AG20443 (cell line): Measurements from ENCODE around the gene MRC2.
A peak's percentile ranks its signal among the peaks of the same experiment; 100 is the strongest.
"Not testable (repeated sequence)": the region's sequence is repeated elsewhere in the genome, so short reads cannot be mapped to it uniquely, and the experiment has no call there.

ENCODE experiments used
- DNase-seq: peaks from one replicate; pipeline ENCODE4 v3.0.0; 2012; ENCODE audit warnings: low spot score, mixed read lengths

The MRC2 gene

DNA sequence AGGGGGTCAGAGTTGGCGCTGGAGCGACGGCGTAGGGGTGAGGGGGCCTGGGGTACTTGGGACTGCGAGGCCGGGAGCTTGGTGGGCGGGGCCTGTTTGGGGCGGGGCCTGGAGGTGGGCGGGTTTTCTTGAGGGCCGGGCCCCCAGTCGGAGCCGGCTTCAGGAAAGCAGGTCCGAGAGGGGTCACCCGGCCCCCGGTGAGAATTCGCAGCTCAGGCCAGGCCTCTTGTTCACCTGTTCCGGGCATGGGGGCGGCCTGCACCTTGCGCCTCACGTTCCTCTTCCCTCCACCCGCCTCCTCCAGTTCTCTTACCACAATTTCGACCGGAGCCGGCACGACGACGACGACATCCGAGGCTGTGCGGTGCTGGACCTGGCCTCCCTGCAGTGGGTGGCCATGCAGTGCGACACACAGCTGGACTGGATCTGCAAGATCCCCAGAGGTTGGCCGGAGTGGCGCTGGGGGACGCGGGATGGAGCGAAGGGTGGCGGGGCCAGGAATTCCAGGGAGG, 52.5 kb downstream of the MRC2 start:
- no peak for DNase-seq

DNA sequence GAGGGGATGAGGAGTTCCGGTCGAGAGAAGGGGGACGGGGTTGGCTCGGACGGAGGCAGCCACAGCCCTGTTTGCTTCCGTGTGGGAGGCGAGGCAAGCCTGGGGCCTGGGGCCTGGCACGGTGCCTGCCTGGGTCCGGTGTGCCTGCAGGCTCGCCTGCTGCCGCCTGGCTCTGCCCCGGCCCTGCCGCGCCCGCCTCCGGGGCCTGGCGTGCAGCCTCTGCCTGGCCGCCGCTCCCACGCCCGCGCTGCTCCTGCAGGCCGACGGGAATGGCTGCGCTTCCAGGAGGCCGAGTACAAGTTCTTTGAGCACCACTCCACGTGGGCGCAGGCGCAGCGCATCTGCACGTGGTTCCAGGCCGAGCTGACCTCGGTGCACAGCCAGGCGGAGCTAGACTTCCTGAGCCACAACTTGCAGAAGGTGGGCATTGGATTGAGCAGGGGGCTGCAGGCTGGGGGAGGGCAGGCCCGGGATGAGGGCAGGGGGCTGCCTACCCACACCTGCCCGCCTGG, 53.1 kb downstream of the MRC2 start:
- DNase-seq: no peak

DNA sequence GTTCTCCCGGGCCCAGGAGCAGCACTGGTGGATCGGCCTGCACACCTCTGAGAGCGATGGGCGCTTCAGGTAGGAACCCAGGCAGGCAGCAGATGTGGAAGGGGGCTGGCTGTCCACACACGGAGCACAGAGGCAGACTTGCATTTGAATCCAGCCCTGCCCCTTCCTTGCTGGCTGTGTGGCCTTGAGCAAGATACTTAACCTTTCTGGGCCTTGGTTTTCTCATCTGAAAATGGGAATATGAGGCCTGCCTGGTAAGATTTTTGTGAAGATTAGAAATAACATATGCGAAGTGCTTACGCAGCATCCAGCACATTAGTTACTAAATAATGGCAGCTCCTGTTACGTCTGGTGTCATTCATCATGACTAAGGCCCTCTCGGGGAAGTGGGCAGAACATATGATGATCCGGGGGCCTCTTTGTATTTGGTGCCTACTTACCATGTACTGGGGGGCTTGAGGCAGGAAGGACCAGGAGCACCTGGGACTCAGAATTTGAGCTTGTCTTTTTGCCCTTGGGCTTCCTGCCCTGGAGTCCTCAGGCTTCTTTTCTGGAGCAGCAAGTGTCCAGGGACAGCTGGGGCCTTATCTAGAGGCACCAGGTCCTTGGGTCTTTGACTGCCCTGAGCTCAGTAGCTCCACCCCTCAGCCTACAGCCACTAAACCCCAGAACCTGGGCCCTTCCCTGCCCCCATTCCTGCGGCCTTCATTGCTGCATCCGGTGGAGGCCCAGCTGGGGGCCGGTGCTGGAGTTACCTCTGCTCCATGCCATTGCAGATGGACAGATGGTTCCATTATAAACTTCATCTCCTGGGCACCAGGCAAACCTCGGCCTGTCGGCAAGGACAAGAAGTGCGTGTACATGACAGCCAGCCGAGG, 53.8 kb downstream of the MRC2 start:
- DNase-seq: no peak

DNA sequence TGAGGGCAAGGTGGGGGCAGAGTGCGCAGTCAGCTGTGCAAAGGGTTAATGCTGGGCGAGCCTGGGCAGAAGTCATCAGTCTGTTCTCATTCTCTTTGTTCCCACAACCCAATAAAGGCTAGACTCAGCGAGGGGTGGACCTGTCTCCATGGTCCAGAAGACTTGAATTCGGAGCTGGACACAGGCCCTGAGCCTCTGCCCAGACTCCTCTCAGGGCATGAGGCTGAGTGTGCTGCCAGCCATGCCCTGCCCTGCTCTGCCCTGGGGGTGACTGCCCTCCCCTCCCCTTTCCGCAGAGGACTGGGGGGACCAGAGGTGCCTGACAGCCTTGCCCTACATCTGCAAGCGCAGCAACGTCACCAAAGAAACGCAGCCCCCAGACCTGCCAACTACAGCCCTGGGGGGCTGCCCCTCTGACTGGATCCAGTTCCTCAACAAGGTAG, 54.5 kb downstream of the MRC2 start:
- DNase-seq: no peak

DNA sequence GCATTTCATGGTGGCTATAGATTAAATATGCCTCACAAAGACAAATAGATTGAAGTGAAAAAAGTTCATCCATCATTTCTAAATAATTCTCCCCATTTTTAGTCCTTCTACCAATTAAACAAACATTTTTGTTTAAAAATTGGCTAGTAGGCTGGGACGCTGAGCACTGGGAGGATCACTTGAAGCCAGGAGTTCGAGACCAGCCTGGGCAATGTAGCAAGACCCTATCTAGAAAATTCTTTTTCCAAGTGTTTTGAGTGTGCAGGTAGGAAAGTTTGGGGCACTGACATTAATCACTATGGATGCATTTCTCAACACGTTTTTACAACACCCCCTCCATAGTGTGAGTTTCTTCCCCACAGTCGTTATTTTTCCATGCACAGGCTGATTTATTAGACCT, 56.7 kb downstream of the MRC2 start:
- DNase-seq: no peak

DNA sequence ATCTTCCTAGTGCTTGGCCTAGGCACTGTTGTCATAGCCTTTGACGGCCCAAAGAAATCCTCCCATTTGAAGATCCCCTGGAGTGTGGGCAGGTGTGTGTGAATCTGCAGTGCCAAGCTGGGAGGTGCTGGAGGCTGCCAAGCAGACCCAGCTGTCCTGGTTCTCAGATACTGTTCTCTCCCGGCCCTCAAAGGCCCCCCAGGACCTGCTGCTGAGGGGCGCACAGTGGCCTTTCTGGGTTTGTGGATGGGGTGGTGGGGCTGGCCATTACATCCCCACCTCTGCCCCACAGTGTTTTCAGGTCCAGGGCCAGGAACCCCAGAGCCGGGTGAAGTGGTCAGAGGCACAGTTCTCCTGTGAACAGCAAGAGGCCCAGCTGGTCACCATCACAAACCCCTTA, 60.5 kb downstream of the MRC2 start:
- no peak for DNase-seq

DNA sequence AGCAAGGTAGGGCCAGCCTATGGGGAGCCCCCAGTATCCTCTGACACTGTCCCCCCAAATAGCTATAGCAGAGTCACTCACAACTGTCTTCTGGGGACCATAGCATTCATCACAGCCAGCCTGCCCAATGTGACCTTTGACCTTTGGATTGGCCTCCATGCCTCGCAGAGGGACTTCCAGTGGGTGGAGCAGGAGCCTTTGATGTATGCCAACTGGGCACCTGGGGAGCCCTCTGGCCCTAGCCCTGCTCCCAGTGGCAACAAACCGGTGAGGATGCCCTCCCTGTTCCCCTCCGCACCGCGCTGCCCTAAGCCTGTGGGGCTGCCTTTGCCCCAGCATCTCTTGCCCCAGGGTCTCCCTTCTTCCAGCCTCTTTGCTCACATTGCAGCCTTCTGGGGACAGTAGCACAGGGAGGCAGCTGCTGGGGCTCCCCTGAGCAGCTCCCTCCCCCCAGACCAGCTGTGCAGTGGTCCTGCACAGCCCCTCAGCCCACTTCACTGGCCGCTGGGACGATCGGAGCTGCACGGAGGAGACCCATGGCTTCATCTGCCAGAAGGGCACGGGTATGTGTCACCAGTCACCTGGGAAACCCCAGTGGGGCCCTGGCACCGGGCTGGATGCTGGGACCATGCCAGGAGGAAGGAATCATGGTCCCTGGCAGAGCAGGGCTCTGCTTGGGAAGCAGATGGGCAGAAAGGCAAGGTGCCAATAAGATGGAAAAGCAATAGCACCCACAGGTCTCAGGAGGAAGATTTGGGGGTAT, 61.1 kb downstream of the MRC2 start:
- DNase-seq: no peak

DNA sequence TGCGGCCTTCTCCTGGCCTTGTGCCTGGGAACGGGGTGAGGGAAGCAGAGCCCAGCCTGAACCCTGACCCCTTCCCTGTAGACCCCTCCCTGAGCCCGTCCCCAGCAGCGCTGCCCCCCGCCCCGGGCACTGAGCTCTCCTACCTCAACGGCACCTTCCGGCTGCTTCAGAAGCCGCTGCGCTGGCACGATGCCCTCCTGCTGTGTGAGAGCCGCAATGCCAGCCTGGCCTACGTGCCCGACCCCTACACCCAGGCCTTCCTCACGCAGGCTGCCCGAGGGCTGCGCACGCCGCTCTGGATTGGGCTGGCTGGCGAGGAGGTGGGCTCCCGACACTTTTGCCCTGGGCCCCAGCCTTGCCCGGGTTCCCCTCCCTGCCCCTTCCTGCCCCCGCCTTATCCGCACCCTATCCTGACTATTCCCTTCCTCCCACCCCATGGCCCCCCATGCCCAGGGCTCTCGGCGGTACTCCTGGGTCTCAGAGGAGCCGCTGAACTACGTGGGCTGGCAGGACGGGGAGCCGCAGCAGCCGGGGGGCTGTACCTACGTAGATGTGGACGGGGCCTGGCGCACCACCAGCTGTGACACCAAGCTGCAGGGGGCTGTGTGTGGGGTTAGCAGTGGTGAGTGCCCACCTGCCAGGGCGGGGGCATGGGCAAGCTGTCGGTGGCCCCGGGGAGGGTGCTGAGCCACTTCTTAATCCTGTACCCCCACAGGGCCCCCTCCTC, 62.1 kb downstream of the MRC2 start:
- no peak for DNase-seq

DNA sequence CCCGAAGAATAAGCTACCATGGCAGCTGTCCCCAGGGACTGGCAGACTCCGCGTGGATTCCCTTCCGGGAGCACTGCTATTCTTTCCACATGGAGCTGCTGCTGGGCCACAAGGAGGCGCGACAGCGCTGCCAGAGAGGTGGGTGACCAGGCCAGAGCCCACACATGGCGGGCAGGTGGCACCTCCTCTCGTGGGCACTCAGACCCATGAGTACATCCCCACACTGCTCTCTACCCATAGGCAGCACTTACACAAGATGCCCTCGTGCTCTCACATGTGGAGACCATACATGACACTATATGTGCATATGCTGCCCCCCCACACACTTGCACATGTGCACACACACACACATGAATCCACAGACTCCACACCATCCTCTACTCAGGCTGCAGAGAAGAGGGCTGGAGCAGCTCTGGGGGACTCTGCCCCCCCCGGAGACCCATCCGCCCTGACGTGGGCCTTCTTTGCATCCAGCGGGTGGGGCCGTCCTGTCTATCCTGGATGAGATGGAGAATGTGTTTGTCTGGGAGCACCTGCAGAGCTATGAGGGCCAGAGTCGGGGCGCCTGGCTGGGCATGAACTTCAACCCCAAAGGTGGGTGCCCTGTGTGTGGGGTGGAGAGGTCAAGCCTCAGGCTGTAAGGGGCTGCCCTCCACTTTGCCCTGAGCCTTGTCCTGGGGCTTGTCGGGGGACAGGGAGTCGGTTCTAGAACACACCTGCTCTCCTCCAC, 62.9 kb downstream of the MRC2 start:
- DNase-seq: no peak

DNA sequence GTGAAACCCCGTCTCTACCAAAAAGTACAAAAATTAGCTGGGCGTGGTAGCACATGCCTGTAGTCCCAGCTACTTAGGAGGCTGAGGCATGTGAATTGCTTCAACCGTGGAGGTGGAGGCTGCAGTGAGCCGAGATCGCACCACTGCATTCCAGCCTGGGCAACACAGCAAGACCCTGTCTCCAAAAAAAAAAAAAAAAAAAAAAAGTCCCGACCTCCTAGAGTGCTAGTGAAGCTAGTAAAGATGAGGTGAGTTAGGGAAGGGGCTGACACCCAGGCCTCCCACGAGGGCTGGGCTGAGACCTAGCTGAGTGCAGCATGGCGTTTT, 64.1 kb downstream of the MRC2 start:
- DNase-seq: not testable (repeated sequence)

DNA sequence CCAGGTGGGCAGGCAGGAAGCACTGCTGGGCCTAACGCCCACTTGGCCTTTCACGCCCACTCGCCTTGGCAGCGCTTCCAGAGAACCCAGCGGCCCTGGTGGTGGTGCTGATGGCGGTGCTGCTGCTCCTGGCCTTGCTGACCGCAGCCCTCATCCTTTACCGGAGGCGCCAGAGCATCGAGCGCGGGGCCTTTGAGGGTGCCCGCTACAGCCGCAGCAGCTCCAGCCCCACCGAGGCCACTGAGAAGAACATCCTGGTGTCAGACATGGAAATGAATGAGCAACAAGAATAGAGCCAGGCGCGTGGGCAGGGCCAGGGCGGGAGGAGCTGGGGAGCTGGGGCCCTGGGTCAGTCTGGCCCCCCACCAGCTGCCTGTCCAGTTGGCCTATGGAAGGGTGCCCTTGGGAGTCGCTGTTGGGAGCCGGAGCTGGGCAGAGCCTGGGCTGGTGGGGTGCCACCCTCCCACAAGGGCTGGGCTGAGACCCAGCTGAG, 64.7 kb downstream of the MRC2 start:
- no peak for DNase-seq

DNA sequence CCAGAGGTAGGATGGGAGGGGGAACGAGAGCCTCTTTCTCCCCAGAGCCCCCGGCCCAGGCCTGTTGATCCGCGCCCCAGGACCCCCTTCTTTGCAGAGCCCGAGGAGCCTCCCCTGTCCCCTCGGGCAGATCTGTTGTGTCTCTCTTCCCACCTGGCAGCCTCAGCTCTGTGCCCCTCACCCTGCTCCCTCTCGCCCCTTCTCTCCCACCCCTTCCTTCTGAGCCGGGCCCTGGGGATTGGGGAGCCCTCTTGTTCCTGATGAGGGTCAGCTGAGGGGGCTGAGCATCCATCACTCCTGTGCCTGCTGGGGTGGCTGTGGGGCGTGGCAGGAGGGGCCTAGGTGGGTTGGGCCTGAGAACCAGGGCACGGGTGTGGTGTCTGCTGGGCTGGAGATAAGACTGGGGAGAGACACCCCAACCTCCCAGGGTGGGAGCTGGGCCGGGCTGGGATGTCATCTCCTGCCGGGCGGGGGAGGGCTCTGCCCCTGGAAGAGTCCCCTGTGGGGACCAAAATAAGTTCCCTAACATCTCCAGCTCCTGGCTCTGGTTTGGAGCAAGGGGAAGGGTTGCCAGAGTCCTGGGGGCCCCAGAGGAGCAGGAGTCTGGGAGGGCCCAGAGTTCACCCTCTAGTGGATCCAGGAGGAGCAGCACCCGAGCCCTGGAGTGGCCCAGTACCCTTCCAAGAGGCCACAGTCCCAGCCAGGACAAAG, 65.4 kb downstream of the MRC2 start:
- peak; percentile 65 for DNase-seq

DNA sequence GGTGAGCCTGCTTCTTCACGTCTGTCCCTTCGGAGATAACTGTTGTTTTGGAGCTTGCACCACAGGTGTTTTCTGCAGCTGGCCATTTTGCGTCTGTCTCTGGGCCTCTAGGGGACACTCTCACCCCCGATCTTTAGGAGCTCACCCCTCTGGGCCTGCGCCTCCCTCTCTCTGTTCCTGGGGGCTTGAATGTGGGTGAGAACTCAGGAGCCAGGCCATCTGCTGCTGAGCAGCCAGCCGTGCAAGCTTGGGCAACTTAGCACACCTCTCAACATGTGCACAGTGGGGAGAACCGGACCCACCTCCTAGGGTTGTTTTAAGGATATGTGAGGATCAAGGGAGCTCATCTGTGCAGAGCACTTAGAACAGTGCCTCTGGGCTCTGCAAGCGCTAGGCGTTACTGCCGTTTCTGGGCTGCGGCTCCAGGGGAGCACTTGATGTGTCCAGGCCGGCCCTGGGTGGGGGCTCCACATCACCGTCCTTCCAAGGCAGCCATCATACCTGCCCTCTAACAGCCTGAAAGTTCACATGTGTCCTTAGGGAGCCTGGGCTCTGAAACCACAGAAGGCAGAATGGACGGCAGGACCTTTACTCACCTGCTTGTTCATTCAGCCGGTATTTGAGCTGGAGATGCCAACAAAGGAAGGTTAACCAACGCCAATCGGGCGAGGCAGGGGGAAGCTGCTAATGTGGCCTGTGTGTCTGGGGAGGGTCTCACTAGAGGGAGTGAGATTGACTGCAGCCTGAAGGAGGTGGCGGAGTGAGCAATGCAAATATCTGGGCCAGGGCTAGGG, 66.3 kb downstream of the MRC2 start:
- no peak for DNase-seq

DNA sequence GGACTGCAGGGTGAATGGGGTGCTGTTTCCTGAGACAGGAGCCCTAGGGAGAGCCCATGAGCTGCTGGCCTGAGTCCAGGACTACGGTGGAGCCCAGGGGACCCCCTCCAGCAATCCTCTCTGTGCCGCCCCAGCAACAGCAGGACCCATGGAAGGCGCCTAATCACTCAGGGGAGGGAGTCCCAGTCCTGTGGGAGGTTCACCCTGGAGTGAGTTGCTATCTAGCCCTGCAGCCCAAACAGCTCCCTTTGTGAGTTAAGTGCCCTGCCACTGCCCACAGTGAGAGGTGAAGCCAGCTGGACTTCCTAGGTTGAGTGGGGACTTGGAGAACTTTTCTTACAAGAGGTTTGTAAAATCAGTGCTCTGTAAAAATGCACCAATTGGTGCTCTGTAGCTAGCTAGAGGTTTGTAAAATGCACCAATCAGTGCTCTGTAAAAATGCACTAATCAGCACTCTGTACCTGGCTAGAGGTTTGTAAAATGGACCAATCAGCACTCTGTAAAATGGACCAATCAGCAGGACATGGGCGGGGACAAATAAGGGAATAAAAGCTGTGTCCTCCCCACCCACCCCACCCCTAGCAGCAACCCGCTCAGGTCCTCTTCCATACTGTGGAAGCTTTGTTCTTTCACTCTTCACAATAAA, 67.7 kb downstream of the MRC2 start:
- DNase-seq: not testable (repeated sequence)

DNA sequence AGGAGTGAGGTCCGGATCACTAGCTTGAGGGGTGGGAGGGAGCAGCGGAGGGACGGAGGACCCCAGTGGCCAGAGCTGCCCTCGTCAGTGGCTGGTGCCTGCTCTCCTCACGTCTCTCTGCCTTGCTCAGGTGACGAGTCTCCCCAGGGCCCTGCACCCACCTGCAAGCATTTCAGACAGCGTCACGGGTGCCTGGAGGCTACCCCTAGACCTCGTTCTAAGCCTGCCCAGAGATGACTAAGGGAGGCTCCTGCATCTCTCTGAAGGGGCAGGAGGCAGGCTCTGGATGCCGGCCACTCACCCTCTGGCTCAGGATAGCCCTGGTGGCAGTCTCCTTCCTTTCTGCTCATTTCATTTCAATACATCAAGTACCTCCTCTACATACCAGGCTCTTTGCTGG, 68.8 kb downstream of the MRC2 start:
- DNase-seq: peak; percentile 60

DNA sequence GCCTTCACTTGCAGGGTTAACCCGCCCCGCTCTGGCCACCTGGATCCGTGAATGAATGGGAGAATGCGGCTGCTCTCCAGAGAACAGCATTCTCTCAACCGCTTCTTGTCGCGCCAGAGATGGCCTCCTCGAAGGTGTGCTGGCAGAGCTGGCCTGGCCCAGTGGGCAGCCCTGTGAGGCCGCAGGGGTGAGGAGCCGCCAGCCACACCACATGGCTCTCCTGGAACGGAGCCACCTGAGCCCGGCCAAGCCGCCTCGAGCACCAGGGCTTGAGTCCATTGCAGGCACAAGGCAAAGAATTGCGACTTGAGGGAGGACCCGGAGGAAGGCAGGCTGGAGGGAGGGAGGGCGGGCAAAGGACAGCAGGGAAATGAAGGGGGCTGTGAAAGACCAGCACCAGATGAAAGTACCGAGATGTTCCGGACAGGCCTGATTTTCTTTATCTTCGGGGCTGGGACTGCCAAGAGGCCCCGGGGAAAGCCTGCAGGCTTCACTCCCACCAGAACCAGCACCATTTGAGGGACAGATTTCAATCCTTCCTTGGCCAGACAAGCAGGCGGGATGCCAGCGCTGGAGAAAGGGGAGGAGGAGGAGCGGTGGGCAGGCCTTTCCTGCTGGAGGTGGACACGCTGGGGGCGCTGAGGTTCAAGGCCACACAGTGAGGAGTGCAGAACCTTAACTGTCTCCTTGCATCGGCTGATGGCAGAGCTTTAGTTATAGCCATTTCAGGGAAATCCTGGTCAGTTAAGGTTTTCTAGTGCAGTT, 69.4 kb downstream of the MRC2 start:
- peak; percentile 52 for DNase-seq

DNA sequence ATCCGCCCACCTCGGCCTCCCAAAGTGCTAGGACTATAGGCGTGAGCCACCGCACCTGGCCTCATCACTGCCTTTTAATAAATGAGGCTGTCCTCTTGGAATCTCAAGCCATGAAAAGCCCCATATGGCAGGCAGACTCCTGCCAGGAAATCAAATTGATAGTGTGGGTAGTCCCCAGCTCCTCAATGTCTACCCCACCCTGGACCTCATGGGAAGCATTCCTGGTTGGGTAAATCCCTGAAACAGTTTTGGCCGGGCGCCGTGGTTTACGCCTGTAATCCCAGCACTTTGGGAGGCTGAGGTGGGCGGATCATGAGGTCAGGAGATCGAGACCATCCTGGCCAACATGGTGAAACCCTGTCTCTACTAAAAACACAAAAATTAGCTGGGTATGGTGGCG, 71.0 kb downstream of the MRC2 start:
- DNase-seq: not testable (repeated sequence)

DNA sequence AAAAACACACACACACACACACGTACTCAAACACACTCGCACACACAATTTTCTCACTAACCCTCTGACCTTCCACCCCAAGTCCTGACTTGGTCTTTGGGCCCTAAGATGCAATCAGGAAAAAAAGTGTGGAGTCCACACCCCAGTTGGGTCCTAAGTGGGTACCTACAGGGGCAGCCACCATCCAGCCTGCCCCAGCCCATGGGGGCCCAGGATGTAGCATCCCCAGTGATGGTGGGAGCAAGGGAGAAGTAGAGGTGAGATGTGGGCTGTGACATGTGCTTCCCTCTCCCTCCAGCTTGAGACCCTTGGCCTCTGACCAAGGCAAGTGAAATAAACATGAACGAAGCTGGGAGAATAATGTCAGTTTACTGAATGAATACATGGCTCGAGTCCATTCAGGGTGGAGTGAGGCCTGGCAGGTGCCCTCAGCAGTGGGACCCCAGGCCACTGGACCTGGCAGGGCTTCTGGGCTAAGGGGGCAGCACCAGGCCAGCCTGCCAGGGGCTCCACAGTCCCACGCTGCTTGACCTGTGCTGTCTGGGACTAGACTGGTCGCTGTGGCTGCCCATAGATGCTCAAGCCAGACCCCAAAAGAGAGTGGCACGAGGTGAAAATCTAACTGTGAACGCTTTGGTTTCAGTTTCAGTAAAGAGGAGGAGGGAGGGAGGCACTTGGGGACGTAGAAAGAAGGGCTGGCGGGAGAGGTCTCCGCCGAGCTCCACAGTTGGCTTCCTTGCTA, 73.7 kb downstream of the MRC2 start:
- DNase-seq: no peak
